HG02759 (cell line): Measurements from ENCODE around the gene CALHM4.
"Not testable (repeated sequence)": the region's sequence is repeated elsewhere in the genome, so short reads cannot be mapped to it uniquely, and the experiment has no call there.

ENCODE experiments used
- ATAC-seq: cut with Tn5 transposase; IDR thresholded peaks from one replicate; pipeline ENCODE4 v1.9.1; 2021; ENCODE audit warnings: mild to moderate bottlenecking, moderate library complexity; ENCODE audit not compliant: unreplicated experiment

Gene CALHM4

GRCh38 chr6:116572162-116572561 lies 18.6 kb downstream of the CALHM4 start:
- no peak for ATAC-seq

- no peak for ATAC-seq
These were observed 21.7 kb downstream of the CALHM4 start for GRCh38 chr6:116575227-116575626.

- no peak for ATAC-seq
These were observed 23.9 kb downstream of the CALHM4 start for GRCh38 chr6:116577486-116577885.

- ATAC-seq: no peak
These were observed 24.8 kb downstream of the CALHM4 start for GRCh38 chr6:116578335-116578734.

- ATAC-seq: no peak
These were observed 25.6 kb downstream of the CALHM4 start for GRCh38 chr6:116579143-116579542.

GRCh38 chr6:116580198-116580597 lies 26.6 kb downstream of the CALHM4 start:
- no peak for ATAC-seq

- ATAC-seq: no peak
These were observed 32.7 kb downstream of the CALHM4 start for GRCh38 chr6:116586276-116586675.

- ATAC-seq: no peak
These were observed 33.2 kb downstream of the CALHM4 start for GRCh38 chr6:116586738-116587137.

- no peak for ATAC-seq
These were observed 41.7 kb downstream of the CALHM4 start for GRCh38 chr6:116595247-116595646.

- no peak for ATAC-seq
These were observed 43.3 kb downstream of the CALHM4 start for GRCh38 chr6:116596815-116597214.

GRCh38 chr6:116603916-116604315 lies 50.4 kb downstream of the CALHM4 start:
- not testable (repeated sequence) for ATAC-seq

GRCh38 chr6:116604868-116605267 lies 51.3 kb downstream of the CALHM4 start:
- ATAC-seq: not testable (repeated sequence)

- no peak for ATAC-seq
These were observed 52.4 kb downstream of the CALHM4 start for GRCh38 chr6:116605935-116606334.
